BJ (cell line): ENCODE measurements around the gene BNC1. TPM values are rescaled to one million over a fixed set of nuclear protein-coding genes. Genes with fewer than 3 reads are reported as not detected.

ENCODE experiments used
- CTCF ChIA-PET: fragments of 350-600 bp; formaldehyde crosslinking; extraction: SDS; loops from one replicate; lab custom pipeline; 2021; ENCODE audit warnings: antibody characterized with exemption, inconsistent platforms; lab: Yijun Ruan, JAX
- POLR2A ChIA-PET: fragments of 300-600 bp; sonication (Branson Sonifier 250); formaldehyde crosslinking; extraction: SDS; loops from one replicate; lab custom pipeline; 2021; ENCODE audit warnings: antibody characterized with exemption; lab: Charles Lee
- DNase-seq: peaks from one replicate; pipeline ENCODE4 v3.0.0-alpha.2; 2011; ENCODE audit warnings: low read depth
- H3K27me3 ChIP-seq: 2 replicates; pipeline ENCODE4 v1.6.0; 2011; ENCODE audit warnings: low read length; ENCODE audit not compliant: control insufficient read depth, insufficient read depth
- H3K36me3 ChIP-seq: 2 replicates; pipeline ENCODE4 v1.5.1; 2011; ENCODE audit warnings: low read length; ENCODE audit not compliant: control insufficient read depth, insufficient read depth
- H3K4me3 ChIP-seq: 2 replicates; pipeline ENCODE4 v1.5.1; 2011; ENCODE audit warnings: low read depth, mild to moderate bottlenecking, control low read depth, low read length
- CTCF ChIP-seq: IDR thresholded peaks from 2 replicates; pipeline ENCODE4 v1.5.1; 2011; ENCODE audit warnings: low read depth, mild to moderate bottlenecking, control low read depth, inconsistent platforms, low read length, moderate library complexity; ENCODE audit not compliant: insufficient read depth
- polyA plus RNA-seq: library from polyadenylated mRNA; depleted of rRNA; stranded (reverse); fragments of >200 nt; gene quantifications from 2 replicates; pipeline ENCODE4 v1.2.3, GENCODE V29; 2011

The BNC1 gene
- polyA plus RNA-seq, 1 experiment: 1.4 TPM

- CTCF ChIA-PET: no interaction called here
- no peak for DNase-seq
- H3K27me3 ChIP-seq: no peaks in the 10 kb centered on the region; the same call in 1 of the 2 replicates
- TF ChIP-seq CTCF: no peak
- no peak overlapping the region for H3K4me3 ChIP-seq
- H3K36me3 ChIP-seq: no peaks in the 10 kb centered on the region
- POLR2A ChIA-PET: no interaction called here
Measured at GRCh38 chr15:83295417-83295816, 11.0 kb upstream of the BNC1 start.

GRCh38 chr15:83293201-83293600 is 8.7 kb upstream of the BNC1 start:
- H3K4me3 ChIP-seq: no peak overlapping the region
- no peak for TF ChIP-seq CTCF
- no peaks in the 10 kb centered on the region for H3K36me3 ChIP-seq
- ChIA-PET POLR2A (no interaction called here), CTCF (no interaction called here)
- DNase-seq: no peak
- no peaks in the 10 kb centered on the region; the same call in 1 of the 2 replicates for H3K27me3 ChIP-seq

- POLR2A ChIA-PET: no interaction called here
- no peaks in the 10 kb centered on the region for H3K36me3 ChIP-seq
- CTCF ChIA-PET: interaction anchor here (0.9 to 1.3 kb wide), 2 partner anchors 20 to 146 kb away, joined by 3 read pairs; no protein-coding TSS in a partner anchor
- no peak for TF ChIP-seq CTCF
- peak; percentile 39 for DNase-seq
- H3K27me3 ChIP-seq: no peaks in the 10 kb centered on the region; the same call in 1 of the 2 replicates
- H3K4me3 ChIP-seq: no peak overlapping the region
Measured at GRCh38 chr15:83292317-83292716, 7.9 kb upstream of the BNC1 start.

- no peaks in the 10 kb centered on the region for H3K36me3 ChIP-seq
- no peak overlapping the region for H3K4me3 ChIP-seq
- H3K27me3 ChIP-seq: no peaks in the 10 kb centered on the region; the same call in 1 of the 2 replicates
- DNase-seq: no peak
- TF ChIP-seq CTCF: no peak
- CTCF ChIA-PET: no interaction called here
- POLR2A ChIA-PET: interaction anchor here (0.6 kb wide), 1 partner anchor 73 kb away, joined by 3 read pairs; no protein-coding TSS in a partner anchor
Measured at GRCh38 chr15:83290236-83290635, 5.8 kb upstream of the BNC1 start.

GRCh38 chr15:83289160-83289559 is 4.7 kb upstream of the BNC1 start:
- DNase-seq: no peak
- TF ChIP-seq CTCF: no peak

More at GRCh38 chr15:83289160-83289559, 4.7 kb upstream of the BNC1 start:
- H3K36me3 ChIP-seq: no peaks in the 10 kb centered on the region
- ChIA-PET POLR2A (no interaction called here), CTCF (no interaction called here)
- H3K4me3 ChIP-seq: no peak overlapping the region
- no peaks in the 10 kb centered on the region for H3K27me3 ChIP-seq
